ENCODE measurements around the gene PROM1.

The PROM1 gene

GRCh38 chr4:16062601-16063000 is 21.2 kb downstream of the PROM1 start:
- DNase-seq (ENCODE audit: low read depth in 2 of 2), result no peak

GRCh38 chr4:16056681-16057385 is 27.0 kb downstream of the PROM1 start:
- no peak for DNase-seq (ENCODE audit: low read depth in 2 of 2)

GRCh38 chr4:16055873-16056272 is 27.9 kb downstream of the PROM1 start:
- no peak for DNase-seq (ENCODE audit: low read depth in 2 of 2)

GRCh38 chr4:16055471-16055870 is 28.4 kb downstream of the PROM1 start:
- no peak for DNase-seq (ENCODE audit: low read depth in 2 of 2)

- DNase-seq (ENCODE audit: low read depth in 2 of 2), result no peak
These were observed 30.9 kb downstream of the PROM1 start for GRCh38 chr4:16052939-16053338.

- DNase-seq (ENCODE audit: low read depth in 2 of 2), result no peak
These were observed 31.8 kb downstream of the PROM1 start for GRCh38 chr4:16051980-16052379.

GRCh38 chr4:16051132-16051531 is 32.7 kb downstream of the PROM1 start:
- DNase-seq (ENCODE audit: low read depth in 2 of 2), result no peak

GRCh38 chr4:16050669-16051068 is 33.2 kb downstream of the PROM1 start:
- no peak for DNase-seq (ENCODE audit: low read depth in 2 of 2)

GRCh38 chr4:16048619-16049419 is 35.0 kb downstream of the PROM1 start:
- DNase-seq (ENCODE audit: low read depth in 2 of 2), result no peak

- DNase-seq (ENCODE audit: low read depth in 2 of 2), result no peak
These were observed 38.1 kb downstream of the PROM1 start for GRCh38 chr4:16045687-16046086.

- no peak for DNase-seq (ENCODE audit: low read depth in 2 of 2)
These were observed 40.0 kb downstream of the PROM1 start for GRCh38 chr4:16043642-16044498.

GRCh38 chr4:16039139-16039538 is 44.7 kb downstream of the PROM1 start:
- DNase-seq (ENCODE audit: low read depth in 2 of 2), result no peak

- DNase-seq (ENCODE audit: low read depth in 2 of 2), result no peak
These were observed 45.9 kb downstream of the PROM1 start for GRCh38 chr4:16037901-16038300.

GRCh38 chr4:16035843-16036242 is 48.0 kb downstream of the PROM1 start:
- no peak for DNase-seq (ENCODE audit: low read depth in 2 of 2)

- no peak for DNase-seq (ENCODE audit: low read depth in 2 of 2)
These were observed 49.6 kb downstream of the PROM1 start for GRCh38 chr4:16034010-16034748.

- DNase-seq (ENCODE audit: low read depth in 2 of 2), result no peak
These were observed 51.4 kb downstream of the PROM1 start for GRCh38 chr4:16032396-16032770.

GRCh38 chr4:16031546-16032395 is 52.1 kb downstream of the PROM1 start:
- DNase-seq (ENCODE audit: low read depth in 2 of 2), result no peak

GRCh38 chr4:16029886-16030285 is 53.9 kb downstream of the PROM1 start:
- DNase-seq (ENCODE audit: low read depth in 2 of 2), result no peak

GRCh38 chr4:16029262-16029661 is 54.6 kb downstream of the PROM1 start:
- no peak for DNase-seq (ENCODE audit: low read depth in 2 of 2)

GRCh38 chr4:16027626-16028025 is 56.2 kb downstream of the PROM1 start:
- DNase-seq (ENCODE audit: low read depth in 2 of 2), result no peak

- DNase-seq (ENCODE audit: low read depth in 2 of 2), result no peak
These were observed 56.7 kb downstream of the PROM1 start for GRCh38 chr4:16027114-16027513.

All from activated CD8-positive, alpha-beta memory T cell treated with anti-CD3 and anti-CD28 coated beads for 4 hours (primary cell).